Measurements from ENCODE around the gene MAP3K7CL.

Gene MAP3K7CL

DNA sequence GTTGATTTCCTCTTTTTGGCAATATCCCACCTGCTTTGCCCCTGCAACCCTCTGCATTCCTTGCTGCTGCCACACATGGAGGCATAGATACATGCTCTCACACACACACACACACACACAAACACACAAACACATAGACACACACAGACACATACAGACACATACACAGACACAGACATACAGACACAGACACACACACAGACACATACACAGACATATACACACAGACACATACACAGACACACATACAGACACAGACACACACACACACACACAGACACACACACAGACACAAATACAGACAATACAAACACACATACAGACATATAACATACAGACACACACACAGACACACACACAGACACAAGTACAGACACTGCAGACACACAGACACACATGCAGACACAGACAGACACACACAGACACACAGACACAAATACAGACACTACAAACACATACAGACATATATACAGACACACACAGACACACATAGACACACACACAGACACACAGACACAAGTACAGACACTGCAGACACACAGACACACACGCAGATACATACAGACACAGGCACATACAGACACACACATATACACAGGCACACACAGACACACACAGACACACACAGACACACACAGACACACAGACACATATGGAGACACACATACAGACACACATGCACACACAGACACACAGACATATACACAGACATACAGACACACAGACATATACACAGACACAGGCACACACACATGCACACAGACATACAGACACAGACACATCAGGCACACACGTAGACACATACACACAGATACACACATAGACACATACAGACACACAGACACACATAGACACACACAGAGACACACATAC lies 83.3 kb downstream of the MAP3K7CL start:
- TF ChIP-seq, protein P1, sequence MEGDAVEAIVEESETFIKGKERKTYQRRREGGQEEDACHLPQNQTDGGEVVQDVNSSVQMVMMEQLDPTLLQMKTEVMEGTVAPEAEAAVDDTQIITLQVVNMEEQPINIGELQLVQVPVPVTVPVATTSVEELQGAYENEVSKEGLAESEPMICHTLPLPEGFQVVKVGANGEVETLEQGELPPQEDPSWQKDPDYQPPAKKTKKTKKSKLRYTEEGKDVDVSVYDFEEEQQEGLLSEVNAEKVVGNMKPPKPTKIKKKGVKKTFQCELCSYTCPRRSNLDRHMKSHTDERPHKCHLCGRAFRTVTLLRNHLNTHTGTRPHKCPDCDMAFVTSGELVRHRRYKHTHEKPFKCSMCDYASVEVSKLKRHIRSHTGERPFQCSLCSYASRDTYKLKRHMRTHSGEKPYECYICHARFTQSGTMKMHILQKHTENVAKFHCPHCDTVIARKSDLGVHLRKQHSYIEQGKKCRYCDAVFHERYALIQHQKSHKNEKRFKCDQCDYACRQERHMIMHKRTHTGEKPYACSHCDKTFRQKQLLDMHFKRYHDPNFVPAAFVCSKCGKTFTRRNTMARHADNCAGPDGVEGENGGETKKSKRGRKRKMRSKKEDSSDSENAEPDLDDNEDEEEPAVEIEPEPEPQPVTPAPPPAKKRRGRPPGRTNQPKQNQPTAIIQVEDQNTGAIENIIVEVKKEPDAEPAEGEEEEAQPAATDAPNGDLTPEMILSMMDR (conservative IDR thresholded peaks at IDR 0.05; ENCODE audit: low read depth), result no peak
- no peak for DNase-seq (ENCODE audit: low spot score)
- no peak overlapping the region for H3K27ac ChIP-seq
- CTCF ChIA-PET, result no interaction called here
- POLR2A ChIA-PET (ENCODE audit: low non-redundant PET), result no interaction called here

DNA sequence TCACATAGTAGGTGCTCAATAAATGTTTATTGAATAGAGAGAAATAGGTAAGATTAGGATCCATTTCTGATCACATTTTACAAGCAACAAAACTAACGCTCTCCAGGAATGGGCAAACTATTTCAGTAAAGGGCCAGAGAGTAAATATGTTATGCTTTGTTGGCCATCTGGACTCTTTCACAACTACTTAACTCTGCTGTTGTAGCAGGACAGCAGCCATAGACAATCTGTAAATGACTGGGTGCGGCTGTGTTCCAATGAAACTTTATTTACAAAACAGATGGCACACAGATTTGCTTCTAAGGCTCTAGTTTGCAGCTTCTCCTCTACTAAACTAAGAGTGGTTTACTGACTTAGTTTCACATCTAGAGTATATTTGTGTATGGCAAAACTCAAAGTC lies 85.3 kb downstream of the MAP3K7CL start:
- TF ChIP-seq, protein P1 (conservative IDR thresholded peaks at IDR 0.05; ENCODE audit: low read depth), result no peak
- CTCF ChIA-PET, result no interaction called here
- no peak for DNase-seq (ENCODE audit: low spot score)
- POLR2A ChIA-PET (ENCODE audit: low non-redundant PET), result no interaction called here
- H3K27ac ChIP-seq, result no peak overlapping the region

DNA sequence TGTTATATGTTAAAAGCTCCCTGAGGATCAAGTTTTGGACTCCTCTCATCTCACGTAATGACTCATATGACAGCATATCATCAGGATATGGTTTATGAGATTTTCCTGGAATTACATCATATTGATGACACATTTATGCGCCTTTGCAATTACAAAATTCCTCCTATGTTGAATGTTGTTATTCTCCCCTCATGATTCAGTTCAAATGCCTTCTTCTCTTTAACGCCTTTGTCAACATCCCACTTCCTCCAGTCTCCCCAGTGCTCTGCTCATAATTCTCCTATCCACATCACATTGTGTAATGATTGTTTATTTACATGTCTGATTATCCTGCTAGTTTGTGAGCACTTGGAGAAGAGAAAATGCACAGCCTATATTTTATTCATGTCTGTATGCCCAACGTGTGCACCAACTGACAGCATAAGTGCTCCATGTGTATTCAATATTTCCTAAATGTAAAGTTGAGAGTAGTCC lies 87.4 kb downstream of the MAP3K7CL start:
- H3K27ac ChIP-seq, result peak overlapping the region; percentile 75
- ChIA-PET POLR2A (ENCODE audit: low non-redundant PET) (no interaction called here), CTCF (interaction anchor here (0.6 kb wide), 1 partner anchor 97 kb away, joined by 4 read pairs; no protein-coding TSS in a partner anchor)
- peak; percentile 80 for DNase-seq (ENCODE audit: low spot score)
- TF ChIP-seq, protein P1 (conservative IDR thresholded peaks at IDR 0.05; ENCODE audit: low read depth), result no peak

DNA sequence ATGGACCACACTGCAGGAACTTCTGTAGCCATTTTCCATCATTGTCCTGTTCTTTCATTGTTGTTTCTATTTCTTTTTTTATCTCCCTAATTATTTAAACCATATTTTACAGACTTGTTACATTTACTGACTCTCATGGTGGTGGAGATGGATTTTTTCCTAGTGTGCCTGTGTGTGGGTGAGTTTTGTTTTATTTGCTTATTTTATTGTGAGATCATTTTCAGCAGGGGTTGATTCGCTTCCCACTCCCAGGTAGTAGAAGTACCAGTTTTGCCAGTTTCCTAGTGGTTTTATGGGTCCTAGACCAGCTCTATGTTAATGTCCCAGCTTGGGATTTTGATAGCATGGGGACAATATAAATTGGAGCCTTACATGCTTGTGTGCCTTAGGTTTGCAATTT lies 88.3 kb downstream of the MAP3K7CL start:
- no peak for DNase-seq (ENCODE audit: low spot score)
- H3K27ac ChIP-seq, result no peak overlapping the region
- POLR2A ChIA-PET (ENCODE audit: low non-redundant PET), result no interaction called here
- TF ChIP-seq, protein P1 (conservative IDR thresholded peaks at IDR 0.05; ENCODE audit: low read depth), result no peak
- CTCF ChIA-PET, result no interaction called here

DNA sequence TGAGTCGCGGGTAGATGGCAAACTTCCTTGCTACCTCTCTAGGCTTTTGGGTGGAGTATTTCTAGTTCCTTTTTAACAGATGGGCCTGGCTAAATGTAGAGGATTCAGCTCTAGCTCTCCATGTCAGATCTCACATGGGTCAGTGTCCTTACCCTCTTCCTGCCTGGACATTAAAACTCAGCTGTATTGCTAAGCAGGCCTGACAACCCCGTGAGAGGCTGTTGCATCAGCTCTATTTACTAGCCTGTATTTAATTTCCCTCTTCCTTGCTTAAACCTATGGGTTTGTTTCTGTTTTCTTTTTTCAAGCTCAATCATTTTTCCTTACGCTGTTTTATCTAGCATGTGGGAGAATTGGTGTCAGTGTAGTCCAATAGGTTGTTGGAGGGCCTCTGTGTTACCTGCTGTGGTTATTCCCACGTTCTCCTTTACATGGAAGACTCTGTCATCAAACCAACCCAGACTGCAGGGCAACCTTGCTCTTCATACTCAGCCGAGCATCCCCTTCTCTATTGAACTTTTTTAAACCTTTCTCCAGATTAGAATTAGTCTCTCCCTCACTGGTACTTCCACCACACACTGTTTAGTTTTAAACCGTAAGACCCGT lies 88.8 kb downstream of the MAP3K7CL start:
- no peak for DNase-seq (ENCODE audit: low spot score)
- no peak overlapping the region for H3K27ac ChIP-seq
- POLR2A ChIA-PET (ENCODE audit: low non-redundant PET), result no interaction called here
- CTCF ChIA-PET, result no interaction called here
- TF ChIP-seq, protein P1 (conservative IDR thresholded peaks at IDR 0.05; ENCODE audit: low read depth), result no peak

DNA sequence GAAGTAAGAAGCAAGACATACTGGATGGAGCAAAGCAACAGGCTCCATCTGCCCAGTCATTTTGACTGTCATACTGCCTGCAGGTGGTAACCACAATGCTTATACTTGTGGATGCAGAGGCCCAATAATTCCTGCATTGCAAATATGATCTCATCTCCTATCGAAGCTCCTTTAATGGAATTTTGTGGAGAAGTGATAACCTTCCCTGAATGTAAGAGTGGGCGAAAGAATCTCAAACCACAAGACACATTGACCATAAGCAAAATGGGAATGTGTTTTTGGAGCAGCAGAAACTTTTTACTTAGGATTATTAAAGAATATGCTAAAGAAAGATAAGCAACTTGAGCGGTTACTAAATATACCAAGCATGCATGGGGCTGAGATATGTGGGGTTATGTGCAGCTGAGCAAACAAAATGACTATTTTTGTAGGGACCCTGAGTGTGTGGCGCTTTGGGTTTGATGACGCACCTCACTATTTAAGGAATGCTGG lies 90.9 kb downstream of the MAP3K7CL start:
- POLR2A ChIA-PET (ENCODE audit: low non-redundant PET), result no interaction called here
- TF ChIP-seq, protein P1 (conservative IDR thresholded peaks at IDR 0.05; ENCODE audit: low read depth), result no peak
- H3K27ac ChIP-seq, result no peak overlapping the region
- DNase-seq (ENCODE audit: low spot score), result no peak
- CTCF ChIA-PET, result no interaction called here

Data from RWPE1 (cell line).